Lower leg skin (tissue), 3 donors: ENCODE measurements around the gene RFPL3.

ENCODE experiments used
- POLR2A ChIP-seq, 2 donors: fragments of 450-650 bp; IDR thresholded peaks; one replicate each; pipeline ENCODE4 v1.6.1; 2016 to 2017; ENCODE audit warnings: antibody characterized with exemption in 2 of 2, mild to moderate bottlenecking in 1 of 2, moderate library complexity in 1 of 2
- TF ChIP-seq, protein P1 (sequence below), 3 donors: fragments of 450-650 bp; IDR thresholded peaks; one replicate each; pipeline ENCODE4 v1.5.1; 2016; ENCODE audit warnings: antibody characterized with exemption in 3 of 3, mild to moderate bottlenecking in 3 of 3, moderate library complexity in 2 of 3

- TF ChIP-seq, protein P1, sequence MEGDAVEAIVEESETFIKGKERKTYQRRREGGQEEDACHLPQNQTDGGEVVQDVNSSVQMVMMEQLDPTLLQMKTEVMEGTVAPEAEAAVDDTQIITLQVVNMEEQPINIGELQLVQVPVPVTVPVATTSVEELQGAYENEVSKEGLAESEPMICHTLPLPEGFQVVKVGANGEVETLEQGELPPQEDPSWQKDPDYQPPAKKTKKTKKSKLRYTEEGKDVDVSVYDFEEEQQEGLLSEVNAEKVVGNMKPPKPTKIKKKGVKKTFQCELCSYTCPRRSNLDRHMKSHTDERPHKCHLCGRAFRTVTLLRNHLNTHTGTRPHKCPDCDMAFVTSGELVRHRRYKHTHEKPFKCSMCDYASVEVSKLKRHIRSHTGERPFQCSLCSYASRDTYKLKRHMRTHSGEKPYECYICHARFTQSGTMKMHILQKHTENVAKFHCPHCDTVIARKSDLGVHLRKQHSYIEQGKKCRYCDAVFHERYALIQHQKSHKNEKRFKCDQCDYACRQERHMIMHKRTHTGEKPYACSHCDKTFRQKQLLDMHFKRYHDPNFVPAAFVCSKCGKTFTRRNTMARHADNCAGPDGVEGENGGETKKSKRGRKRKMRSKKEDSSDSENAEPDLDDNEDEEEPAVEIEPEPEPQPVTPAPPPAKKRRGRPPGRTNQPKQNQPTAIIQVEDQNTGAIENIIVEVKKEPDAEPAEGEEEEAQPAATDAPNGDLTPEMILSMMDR (IDR thresholded peaks at IDR 0.05) = no peak
- TF ChIP-seq POLR2A (IDR thresholded peaks at IDR 0.05) = no peak
Observed at GRCh38 chr22:32364210-32364609, 6.5 kb downstream of the RFPL3 start.
